CD4-positive, alpha-beta T cell treated with Interleukin-17A for 1 hour (primary cell): Measurements from ENCODE around the gene GSTK1.
A peak's percentile ranks its signal among the peaks of the same experiment; 100 is the strongest.
"Not testable (repeated sequence)": the region's sequence is repeated elsewhere in the genome, so short reads cannot be mapped to it uniquely, and the experiment has no call there.

Source experiments
- DNase-seq: peaks from one replicate; pipeline ENCODE4 v3.0.0-alpha.2; 2020

GSTK1 gene

DNA sequence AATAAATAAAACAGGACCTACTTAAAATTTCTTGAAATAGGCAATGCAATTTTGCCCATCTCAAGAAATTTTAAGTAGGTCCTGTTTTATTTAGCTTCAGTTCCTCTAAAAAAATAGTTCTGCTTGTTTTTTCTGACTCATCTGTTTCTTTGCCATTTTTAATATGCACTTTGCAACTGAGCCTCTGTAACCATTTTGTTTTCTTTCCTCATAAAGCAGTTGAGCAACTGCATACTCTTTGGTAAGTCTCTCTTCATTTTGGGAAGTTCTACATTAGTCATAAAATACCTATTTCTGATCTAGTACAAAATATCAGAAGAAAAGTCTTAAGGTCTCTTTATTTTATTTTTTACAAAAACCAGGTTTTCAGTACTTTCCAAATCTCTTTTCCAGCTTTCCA is 23.4 kb upstream of the GSTK1 start:
- DNase-seq, result no peak

DNA sequence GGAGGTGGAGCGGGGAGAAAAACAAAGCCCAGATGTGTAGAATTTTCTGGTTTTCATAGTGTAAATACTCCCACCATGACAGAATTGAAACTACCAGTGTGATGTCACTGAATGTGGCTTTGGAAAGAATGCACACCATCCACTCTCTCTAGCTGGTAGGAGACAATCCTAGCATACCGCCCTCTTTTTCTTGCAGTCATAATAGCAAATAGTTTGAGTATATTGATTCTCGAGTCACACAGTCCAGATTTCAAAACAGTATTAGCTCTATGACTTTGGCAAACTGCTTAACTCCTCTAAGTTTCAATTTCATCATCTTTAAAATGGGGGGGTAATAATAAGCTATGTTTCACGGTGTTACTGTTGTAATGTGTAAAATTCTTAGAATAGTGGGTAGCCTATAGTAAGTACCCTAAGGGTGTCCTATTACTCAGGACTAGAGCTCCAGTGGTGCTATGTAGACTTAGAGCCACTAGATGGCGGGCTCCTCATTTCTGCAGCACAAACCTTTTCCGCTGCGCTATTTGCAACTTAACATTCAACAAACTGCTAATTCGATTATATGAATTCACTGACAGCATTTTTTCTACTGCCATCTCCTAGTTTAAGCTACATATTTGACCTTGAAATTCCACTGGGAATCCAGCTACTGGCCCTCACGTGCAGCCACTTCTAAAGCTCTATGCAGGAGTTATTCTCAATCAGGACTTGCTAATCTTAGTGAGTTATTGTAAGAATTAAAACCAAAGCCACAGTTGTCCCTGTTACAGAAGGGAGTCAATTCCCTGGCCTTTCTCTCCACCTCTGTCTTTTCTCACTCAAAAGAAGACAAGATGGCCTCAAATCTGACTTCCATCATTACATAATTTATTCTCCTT is 22.7 kb upstream of the GSTK1 start:
- peak; percentile 86 for DNase-seq

DNA sequence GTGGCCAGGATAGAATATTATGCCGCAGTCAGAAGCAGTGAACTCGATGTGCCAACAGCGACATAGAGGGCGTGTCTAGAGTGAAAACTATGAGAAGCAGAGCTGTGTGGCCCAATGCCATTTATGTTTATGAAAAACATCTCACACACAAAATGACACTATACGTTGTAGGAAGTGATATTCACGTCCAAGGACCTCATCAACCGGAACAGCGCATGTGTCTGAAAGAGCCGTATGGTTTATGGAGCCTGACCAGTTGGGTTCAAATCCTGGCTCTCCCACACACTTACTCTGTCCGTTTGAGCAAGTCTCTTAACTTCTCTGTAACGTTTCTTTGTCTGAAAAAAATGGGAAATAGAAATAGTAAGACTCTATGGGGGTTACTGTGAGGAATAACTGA is 20.9 kb upstream of the GSTK1 start:
- DNase-seq, result no peak

DNA sequence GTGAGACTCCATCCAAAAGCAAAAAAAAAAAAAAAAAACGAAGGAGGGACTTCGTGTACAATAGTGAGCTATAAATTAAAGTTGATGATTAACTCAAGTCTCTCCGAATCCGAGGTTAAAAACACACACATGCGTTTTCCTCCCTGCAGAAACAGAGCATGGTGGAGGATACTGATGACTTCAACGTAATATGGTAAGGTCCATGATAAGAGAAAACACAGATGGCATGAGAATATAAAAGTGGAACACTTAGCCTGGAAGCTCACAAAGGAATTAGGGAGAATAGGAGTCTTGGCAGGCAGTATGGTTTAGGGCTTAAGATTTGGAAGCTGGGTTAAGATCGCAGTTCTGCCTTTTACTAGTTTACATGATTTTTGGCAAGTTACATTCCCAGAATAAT is 20.1 kb upstream of the GSTK1 start:
- DNase-seq, result no peak

DNA sequence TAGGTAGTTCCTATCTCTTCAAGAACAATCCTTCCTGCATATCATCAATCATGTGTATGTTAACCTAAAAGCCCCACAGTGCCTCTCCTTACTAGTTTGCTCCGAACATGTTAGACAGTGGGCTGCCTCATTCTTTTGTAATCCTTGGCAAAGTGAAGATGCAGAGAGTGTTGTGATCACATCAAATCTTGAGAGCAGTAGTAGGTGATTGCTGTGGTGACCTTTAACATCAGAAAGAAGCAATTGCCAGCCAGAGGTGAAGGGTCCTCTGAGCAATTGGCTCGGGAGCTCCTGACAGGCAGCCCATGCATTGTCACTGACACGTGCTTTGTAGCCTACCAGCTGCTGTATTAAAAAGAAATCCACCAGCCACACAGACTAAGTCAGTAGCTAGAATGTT is 19.6 kb upstream of the GSTK1 start:
- DNase-seq, result no peak

DNA sequence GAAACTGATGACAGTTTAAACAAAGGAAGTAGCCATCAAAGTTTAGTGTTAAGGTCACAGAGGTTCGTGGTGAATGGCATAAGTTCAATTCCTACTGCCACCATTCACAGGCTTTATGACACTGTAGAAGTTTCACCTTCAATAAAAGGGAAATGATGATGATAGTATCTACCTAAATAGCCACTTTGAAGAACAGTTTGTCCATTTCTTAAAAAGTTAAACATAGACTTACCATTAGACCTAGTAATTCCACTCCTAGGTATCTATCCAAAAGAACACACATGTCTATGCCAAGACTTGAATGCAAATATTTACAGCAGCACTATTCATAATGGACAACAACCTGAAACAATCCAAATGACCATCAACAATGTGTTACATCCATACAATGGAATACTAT is 18.9 kb upstream of the GSTK1 start:
- no peak for DNase-seq

DNA sequence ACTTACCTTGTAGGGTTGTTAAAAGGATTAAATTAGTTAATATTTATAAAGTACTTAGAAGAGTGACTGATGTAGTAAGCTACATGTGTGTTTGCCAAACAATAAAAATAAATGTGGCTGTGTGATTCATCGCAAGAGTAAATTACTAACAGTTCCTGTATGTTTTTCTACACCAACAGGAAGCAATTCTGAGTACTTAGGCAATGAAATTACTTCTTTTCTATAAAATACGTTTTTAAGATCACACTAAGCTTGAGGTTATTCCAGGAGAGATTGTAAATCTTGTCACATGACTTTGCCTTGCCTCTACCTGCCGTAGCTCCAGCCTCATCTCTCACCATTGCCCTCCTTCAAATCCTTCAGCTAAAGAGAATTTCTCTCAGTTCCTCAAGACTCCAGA is 18.1 kb upstream of the GSTK1 start:
- no peak for DNase-seq

DNA sequence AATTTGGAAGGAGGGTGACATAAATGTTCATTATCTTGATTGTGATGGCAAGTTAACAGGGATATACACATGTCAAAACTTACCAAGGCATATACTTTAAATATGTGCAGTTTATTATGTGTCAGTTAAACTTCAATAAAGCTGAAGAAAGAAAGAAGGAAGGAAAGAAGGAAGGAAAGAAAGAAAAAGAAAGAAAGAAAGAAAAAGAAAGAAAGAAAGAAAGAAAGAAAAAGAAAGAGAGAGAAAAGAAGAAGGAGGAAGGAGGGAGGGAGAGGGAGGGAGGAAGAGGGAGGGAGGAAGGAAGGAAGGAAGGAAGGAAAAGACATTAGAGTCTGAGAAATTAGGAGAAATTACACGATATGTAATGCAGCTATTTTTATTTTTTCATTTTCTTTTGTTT is 15.9 kb upstream of the GSTK1 start:
- DNase-seq, result no peak

DNA sequence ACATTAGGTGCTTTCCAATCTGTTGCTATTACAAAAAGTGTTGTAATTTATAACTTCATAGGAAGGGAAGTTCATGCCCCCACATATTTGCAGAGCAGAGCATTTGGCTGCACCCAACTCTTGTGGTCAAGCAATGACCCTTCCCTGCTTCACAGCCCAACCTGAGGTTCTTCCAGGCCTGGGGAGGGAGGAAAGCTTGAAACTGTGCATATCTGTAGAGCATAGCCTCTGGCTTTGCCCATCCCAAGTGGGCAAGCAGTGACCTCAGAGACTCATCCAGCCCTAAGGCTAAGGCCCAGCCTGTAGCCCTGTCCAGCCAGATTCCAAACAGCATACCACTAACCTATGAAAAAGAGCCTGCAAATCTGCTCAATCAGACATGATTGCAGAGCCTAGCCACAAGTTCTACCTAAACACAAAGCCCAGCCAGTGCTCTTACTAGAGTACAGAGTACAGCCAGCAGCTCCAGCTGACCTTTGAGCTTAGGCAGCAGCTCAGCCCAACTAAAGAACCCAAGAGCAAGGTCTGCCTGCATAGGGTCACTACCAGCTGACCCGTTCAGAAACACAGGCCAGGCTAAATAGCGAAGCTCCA is 14.4 kb upstream of the GSTK1 start:
- no peak for DNase-seq

DNA sequence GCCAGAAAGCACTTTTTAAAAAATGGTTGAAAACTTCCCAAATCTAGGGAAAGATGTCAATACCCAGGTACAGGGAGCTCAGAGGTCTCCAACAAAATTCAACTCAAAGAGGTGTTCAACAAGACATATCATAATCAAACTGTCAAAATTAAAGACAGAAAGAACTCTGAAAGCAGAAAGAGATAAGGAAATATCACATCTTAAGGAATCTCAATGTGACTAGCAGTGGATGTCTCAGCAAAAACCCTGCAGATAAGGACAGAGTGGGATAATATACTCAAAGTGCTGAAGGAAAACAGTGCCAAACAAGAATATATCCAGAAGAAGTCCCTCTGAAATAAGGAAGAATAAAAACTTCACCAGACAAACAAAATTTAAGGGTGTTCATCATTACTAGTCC is 13.0 kb upstream of the GSTK1 start:
- no peak for DNase-seq

DNA sequence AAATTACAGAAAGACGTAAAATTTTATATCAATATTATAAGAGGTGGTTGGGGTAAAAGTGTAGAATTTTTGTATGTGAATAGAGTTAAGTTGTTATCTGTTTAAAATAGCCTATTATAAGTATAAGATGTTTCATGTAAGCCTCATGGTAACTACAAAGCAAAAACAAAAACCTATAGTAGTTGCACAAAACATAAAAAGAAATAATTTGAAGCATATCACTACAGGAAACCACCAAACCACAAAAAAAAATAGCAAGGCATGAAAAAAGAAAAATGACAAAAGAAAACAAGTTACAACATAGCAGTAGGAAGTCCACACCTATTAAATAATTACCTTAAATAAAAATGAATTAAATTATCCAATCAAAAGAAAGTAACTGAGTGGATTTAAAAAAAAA is 12.4 kb upstream of the GSTK1 start:
- DNase-seq, result peak; percentile 68

DNA sequence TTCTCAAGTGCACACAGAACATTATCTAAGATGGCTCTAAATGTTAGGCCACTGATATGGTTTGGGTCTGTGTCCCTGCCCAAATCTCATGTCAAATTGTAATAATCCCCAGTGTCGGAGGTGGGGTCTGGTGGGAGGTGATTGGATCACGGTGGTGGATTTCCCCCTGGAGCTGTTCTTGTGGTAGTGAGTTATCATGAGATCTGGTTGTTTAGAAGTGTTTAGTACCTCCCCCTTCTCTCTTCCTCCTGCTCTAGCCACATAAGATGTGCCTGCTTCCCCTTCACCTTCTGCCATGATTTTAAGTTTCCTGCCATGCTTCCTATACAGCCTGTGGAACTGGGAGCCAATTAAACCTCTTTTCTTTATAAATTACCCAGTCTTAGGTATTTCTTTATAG is 11.2 kb upstream of the GSTK1 start:
- peak; percentile 59 for DNase-seq

DNA sequence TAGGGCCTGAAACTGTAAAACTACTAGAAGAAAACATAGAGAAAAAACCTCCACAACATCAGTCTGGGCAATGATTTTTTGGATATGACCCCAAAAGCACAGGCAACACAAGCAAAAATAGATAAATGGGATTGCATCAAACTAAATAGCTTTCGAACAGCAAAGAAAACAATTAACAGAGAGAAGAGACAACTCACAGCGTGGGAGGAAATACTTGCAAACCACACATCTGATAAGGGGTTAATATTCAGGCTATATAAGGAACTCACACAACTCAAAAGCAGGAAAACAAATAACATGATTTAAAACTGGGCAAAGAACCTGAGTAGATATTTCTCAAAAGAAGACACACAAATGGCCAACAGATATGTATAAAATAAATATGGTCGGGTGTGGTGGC is 7.7 kb upstream of the GSTK1 start:
- DNase-seq, result no peak

DNA sequence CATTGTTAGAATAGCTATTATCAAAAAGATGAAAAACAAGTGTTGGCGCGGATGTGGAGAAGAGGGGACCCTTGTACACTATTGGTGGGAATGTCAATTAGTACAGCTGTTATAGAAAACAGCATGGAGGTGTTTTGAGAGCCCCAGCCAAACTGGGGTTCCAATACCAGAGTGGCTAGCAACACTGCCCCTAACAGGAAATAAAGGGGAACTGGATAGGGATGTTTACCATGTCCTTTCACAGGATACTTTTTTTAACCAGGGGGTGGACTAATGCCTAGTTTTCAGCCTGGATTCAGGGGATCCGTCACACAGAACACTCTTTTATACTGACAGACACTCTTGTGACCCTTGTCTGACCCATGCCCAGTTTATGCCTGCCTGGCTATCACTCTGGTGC is 6.9 kb upstream of the GSTK1 start:
- DNase-seq, result no peak

DNA sequence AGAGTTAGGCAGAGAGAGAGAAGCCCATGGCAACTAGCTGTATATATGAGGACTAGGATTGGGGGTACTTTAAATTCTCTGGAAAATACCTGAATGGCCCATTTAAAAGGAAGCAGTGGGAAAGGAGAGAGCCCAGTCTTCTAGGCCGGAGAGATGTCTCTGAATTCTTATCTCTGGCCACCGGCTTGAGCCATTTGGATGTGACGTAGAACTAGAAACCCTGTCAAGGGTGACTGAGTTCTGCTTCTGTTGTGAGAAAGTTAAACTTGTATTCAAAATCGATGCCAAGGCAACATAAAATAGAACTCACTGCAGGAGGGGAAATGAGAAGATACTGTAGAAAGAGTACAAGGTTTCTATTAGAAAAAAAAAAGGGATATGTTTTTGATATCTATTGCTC is 6.3 kb upstream of the GSTK1 start:
- DNase-seq, result no peak

DNA sequence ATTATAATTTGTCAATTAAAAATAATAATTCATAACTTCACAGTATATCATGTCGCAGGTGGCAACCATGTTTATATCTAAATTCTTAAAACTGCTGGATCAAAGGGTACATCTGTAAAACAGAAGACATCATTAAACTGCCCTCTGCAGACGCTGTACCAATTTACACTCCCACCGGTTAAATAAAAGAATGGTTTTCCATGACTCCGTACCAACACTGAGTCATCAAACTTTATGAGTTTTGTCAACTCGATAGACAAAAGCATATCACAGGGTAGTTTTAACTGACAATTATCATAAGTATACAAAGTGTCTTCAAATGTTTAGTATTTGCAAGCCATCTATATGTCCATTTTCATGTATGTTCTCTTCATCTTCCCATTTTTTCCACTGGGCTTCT is 5.7 kb upstream of the GSTK1 start:
- DNase-seq, result no peak

DNA sequence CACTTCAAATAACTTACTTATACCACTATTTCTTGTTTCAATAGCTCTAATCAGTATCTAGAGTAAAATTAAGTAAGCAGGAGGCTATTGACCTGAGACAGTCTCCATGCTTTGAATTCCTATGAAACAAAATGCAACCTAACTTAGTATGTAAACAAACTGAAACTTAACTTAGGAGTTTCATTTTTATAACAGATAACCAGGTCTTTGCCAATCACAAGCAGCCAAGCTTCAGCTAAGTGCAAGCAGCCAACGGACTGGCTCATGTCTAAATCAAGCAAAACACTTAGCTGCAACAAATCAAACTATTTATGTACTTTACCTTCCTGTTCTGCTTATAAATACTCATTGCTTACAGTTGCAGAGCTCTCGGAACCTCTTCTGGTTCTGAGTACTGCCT is 4.4 kb upstream of the GSTK1 start:
- peak; percentile 50 for DNase-seq

DNA sequence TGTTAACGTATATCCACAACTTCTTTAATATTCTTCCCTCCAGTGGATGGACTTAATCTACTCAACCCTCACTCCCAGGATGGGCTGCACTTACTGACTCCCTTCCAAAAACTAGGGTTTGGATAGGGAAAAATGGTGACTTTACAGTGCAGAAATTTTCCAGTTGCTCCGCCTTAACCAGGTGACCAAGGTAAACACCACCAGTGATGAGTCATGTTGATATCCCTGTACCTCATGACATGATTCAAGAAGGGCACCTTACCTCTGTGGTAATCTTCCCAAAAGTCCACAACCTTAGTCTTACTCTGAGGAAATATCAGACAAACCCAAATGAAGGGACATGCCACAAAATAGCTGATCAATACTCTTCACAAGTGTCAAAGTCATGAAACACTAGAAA is 3.5 kb upstream of the GSTK1 start:
- DNase-seq, result no peak

DNA sequence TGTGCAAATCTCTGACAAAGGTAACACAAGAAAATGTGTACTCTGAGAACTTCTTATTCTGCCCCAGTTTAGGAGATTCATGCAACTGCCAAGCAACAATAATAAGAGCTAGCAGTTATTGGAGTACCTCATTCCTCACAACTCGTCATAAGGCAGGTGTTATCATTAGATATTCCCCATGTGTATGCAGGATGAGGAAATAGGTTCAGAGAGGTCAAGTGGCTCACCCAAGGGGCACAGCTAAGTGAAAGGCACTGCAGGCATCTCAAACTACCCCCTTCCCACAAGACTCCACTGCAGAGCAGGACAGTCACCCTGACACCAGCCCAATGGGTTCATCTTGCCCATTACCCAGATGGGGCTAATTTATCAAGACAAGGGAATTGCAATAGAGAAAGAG is 1.3 kb upstream of the GSTK1 start:
- no peak for DNase-seq

DNA sequence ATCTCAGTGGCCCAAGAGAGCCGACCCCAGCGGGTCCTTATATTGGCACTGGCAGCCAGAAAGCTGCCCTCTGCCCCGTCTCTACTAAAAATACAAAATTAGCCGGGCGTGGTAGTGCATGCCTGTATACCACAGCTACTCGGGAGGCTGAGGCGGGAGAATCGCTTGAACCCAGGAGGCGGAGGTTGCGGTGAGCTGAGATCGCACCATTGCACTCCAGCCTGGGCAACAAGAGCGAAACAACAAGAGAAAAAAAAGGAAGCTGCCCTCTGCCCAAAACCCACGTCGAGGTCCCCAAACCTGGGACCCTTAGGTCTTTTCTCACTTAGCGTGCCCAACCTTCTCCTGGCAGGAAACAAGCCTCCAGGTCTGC is 941 bp downstream of the GSTK1 start:
- not testable (repeated sequence) for DNase-seq

DNA sequence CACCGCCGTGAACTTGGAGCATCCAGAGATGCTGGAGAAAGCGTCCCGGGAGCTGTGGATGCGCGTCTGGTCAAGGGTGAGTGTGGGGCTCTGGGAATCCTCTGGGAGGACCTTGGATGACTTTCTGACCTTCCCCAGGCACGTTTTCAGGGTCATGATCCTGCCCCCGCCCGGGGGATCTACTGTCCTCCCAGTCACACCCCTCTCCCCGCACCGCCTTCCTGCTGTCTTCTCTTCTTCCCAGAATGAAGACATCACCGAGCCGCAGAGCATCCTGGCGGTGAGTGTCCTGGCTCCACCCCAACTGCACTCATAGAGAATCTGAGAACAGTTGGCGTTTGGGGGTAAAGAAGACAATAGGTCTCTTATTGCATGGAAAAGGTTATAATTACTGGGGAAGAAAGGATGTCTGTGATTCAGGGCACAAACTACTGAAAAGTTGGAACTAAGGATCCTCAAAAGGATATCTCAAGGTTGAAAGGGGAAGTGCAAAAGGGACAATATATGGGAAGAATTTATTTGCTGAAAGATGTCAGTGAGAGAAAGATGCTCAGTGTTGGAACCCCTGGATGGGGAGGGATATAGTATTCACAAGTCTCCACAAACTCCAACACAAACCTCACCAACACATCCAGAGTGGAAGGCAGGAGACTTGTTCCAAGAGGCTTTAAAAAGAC is 1.9 kb downstream of the GSTK1 start:
- DNase-seq, result no peak

DNA sequence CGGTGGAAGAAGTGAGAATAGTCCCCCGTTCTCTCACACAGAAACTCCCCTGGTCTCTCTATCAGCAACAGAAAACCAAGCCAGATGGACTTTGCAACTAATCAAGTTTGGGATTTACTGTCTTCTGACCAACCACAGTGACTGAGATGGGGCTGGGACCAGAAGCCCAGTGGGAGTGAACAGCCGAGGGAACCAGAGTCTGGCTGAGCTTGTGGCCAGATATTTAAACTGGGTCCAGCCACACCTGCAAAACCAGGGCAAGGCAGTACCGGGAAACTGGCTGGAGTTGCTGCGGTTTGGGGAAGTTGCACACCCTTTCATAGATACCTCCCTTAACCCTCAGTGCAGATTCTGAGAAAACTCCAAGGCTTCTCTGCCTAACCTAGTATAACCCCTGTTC is 6.0 kb downstream of the GSTK1 start:
- no peak for DNase-seq

DNA sequence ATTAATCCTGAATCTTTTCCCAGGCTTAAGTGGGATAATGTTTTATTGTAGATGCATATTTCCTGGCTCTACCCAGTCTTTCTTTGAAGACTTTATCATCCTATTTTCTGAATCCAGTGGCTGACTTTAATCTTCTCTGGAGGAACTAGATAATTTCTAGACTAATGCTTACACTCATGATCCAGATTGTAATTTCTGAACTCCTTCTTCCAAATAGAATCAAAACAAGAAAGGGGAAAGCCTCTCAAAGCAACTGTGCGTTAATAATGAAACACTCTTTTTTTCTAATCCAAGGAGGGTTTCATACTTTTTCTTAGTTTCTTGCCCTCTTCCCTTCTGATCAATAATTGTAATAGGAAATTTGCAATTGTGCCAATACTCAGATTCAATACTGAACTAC is 8.0 kb downstream of the GSTK1 start:
- DNase-seq, result no peak

DNA sequence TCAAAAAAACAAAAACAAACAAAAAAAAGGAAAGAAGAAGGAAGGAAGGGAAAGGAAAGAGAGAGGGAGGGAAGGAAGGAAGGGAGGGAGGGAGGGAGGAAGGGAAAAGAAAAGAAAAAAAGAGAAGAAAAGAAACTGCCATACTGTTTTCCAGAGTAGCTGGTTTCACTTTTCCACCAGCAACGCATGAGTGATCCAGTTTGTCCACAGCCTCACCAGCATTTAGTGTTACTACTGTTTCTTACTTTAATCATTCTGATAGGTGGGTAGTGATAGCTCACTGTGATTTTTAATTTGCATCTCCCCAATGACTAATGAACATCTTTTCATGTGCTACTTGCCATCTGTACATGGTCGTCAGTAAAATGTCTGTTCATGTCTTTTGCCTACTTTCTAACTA is 9.6 kb downstream of the GSTK1 start:
- DNase-seq, result no peak
